ENCODE data around the gene IQCE. TPM values are rescaled to one million over a fixed set of nuclear protein-coding genes. Genes with fewer than 3 reads are reported as not detected.
A peak's percentile ranks its signal among the peaks of the same experiment; 100 is the strongest.

IQCE gene
- total and polyA plus RNA-seq, 10 of the 15 experiments (the other 5 are each of a cell fraction or from before 2014, with no cell fraction given) = 0.37 to 8.1 (median 3.7) TPM

- TF ChIP-seq ZNF592 (IDR thresholded peaks at IDR 0.05) = no peak
- TF ChIP-seq ZNF687 (IDR thresholded peaks at IDR 0.05) = 0 out of 2 replicates have a peak, but pooled peaks have one; percentile 5
- no peak for TF ChIP-seq TARDBP (IDR thresholded peaks at IDR 0.05; ENCODE audit: borderline replicate concordance)
- no peak for TF ChIP-seq IRF3 (IDR thresholded peaks at IDR 0.05)
- TF ChIP-seq NFIC (IDR thresholded peaks at IDR 0.05; ENCODE audit: low read depth, low read length) = no peak
- TF ChIP-seq DPF2 (IDR thresholded peaks at IDR 0.05) = peak; percentile 23; the same call in 1 of the 2 replicates
- TF ChIP-seq POLR2AphosphoS5 (IDR thresholded peaks at IDR 0.05; ENCODE audit: low read length) = peak; percentile 35; the same call in 1 of the 2 replicates
- no peak for TF ChIP-seq TAF1 (IDR thresholded peaks at IDR 0.05; ENCODE audit: borderline replicate concordance, low read depth, low read length)
- no peak for TF ChIP-seq SUPT20H (IDR thresholded peaks at IDR 0.05; ENCODE audit: borderline replicate concordance, control insufficient read depth, low read depth, low read length)
- no peak for TF ChIP-seq HCFC1 (IDR thresholded peaks at IDR 0.05; ENCODE audit: low read length)
- no peak for TF ChIP-seq CHD2 (IDR thresholded peaks at IDR 0.05; ENCODE audit: borderline replicate concordance, low read depth, low read length)
- no peak for TF ChIP-seq ZBTB11 (CRISPR knock-in tag; IDR thresholded peaks at IDR 0.05)
- no peak for TF ChIP-seq MAX (IDR thresholded peaks at IDR 0.05; ENCODE audit: low read depth, low read length)
- no peak for TF ChIP-seq NR2C1 (IDR thresholded peaks at IDR 0.05)
- no peak for TF ChIP-seq WRNIP1 (IDR thresholded peaks at IDR 0.05; ENCODE audit: borderline replicate concordance, low read depth, low read length)
- TF ChIP-seq ZNF24 (IDR thresholded peaks at IDR 0.05) = no peak
These were observed 74.9 kb downstream of the IQCE start (continued) for GRCh38 chr7:2633538-2634266.
